ENCODE results near the gene UQCRHL. TPM values are rescaled to one million over a fixed set of nuclear protein-coding genes. Genes with fewer than 3 reads are reported as not detected.

Gene UQCRHL
- total and polyA plus RNA-seq, 10 of the 15 experiments (the other 5 are each of a cell fraction or from before 2014, with no cell fraction given) = 1.4 to 17.3 (median 5.7) TPM

DNA sequence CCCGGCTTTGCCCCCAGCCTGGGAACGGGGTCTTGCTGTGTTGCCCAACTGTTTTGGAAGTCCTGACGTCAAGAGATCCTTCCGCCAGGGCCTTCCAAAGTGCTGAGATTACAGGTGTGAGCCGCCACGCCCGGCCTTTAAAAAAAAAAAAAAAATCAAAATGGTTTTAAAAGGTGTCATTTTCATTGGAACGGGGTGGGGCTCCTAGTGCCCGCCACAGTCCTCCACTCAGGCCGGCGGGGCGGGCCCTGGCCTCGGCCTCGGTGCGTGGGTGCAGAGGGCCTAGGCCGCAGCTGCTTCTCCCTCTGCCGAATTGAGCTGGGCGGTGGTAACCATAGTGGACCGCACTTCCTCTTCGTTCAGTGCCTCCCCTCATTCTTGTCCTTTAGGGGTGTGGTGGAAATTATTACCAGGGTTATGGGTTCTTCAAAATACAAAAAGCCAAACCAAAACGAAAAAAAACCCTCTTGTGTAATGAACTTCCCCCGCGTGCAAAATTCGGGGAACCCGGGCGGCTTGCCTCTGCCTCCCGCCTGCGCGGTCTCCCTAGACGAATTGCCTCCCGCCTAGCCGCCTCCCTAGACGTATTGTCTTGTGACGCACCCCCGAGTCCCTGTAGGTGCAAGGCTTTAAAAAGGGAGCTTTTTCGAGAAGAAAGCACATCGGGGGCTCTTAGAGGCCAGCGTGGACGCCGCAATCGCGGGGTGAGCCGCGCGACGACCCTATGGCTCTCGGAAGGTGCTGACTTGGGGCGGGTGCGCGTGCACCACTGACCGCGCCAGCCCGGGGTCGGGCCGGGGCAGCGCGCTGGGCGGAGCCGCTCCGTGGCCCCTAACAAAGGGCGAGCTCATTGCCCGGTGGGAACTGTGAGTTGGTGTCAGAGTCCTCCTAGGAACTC, 29.6 kb upstream of the UQCRHL start (continued):
- TF ChIP-seq SPI1 (IDR thresholded peaks at IDR 0.05; ENCODE audit: borderline replicate concordance, insufficient read depth, low read depth, low read length) = peak; percentile 83
- 0 out of 2 replicates have a peak, but pooled peaks have one; percentile 33 for TF ChIP-seq YY1 (IDR thresholded peaks at IDR 0.05; ENCODE audit: low read depth, low read length)
- 0 out of 4 replicates have a peak, but pooled peaks of 1 of the 2 experiments have one; percentile 24 for TF ChIP-seq IKZF2 (IDR thresholded peaks at IDR 0.05)
- TF ChIP-seq TAF1 (IDR thresholded peaks at IDR 0.05; ENCODE audit: borderline replicate concordance, low read depth, low read length) = no peak
- TF ChIP-seq TCF12 (IDR thresholded peaks at IDR 0.05; ENCODE audit: low read depth, low read length) = peak; percentile 61; the same call in 1 of the 2 replicates
- TF ChIP-seq, protein P1, sequence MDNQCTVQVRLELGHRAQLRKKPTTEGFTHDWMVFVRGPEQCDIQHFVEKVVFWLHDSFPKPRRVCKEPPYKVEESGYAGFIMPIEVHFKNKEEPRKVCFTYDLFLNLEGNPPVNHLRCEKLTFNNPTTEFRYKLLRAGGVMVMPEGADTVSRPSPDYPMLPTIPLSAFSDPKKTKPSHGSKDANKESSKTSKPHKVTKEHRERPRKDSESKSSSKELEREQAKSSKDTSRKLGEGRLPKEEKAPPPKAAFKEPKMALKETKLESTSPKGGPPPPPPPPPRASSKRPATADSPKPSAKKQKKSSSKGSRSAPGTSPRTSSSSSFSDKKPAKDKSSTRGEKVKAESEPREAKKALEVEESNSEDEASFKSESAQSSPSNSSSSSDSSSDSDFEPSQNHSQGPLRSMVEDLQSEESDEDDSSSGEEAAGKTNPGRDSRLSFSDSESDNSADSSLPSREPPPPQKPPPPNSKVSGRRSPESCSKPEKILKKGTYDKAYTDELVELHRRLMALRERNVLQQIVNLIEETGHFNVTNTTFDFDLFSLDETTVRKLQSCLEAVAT (IDR thresholded peaks at IDR 0.05) = 0 out of 2 replicates have a peak, but pooled peaks have one; percentile 11
- TF ChIP-seq NR2C2 (IDR thresholded peaks at IDR 0.05; ENCODE audit: borderline replicate concordance, control insufficient read depth, insufficient read length, low read depth) = no peak
- TF ChIP-seq DPF2 (IDR thresholded peaks at IDR 0.05) = peak; percentile 46
- TF ChIP-seq NR2F1 (conservative IDR thresholded peaks at IDR 0.05) = 0 out of 2 replicates have a peak, but pooled peaks have one; percentile 31
- TF ChIP-seq, protein P2, sequence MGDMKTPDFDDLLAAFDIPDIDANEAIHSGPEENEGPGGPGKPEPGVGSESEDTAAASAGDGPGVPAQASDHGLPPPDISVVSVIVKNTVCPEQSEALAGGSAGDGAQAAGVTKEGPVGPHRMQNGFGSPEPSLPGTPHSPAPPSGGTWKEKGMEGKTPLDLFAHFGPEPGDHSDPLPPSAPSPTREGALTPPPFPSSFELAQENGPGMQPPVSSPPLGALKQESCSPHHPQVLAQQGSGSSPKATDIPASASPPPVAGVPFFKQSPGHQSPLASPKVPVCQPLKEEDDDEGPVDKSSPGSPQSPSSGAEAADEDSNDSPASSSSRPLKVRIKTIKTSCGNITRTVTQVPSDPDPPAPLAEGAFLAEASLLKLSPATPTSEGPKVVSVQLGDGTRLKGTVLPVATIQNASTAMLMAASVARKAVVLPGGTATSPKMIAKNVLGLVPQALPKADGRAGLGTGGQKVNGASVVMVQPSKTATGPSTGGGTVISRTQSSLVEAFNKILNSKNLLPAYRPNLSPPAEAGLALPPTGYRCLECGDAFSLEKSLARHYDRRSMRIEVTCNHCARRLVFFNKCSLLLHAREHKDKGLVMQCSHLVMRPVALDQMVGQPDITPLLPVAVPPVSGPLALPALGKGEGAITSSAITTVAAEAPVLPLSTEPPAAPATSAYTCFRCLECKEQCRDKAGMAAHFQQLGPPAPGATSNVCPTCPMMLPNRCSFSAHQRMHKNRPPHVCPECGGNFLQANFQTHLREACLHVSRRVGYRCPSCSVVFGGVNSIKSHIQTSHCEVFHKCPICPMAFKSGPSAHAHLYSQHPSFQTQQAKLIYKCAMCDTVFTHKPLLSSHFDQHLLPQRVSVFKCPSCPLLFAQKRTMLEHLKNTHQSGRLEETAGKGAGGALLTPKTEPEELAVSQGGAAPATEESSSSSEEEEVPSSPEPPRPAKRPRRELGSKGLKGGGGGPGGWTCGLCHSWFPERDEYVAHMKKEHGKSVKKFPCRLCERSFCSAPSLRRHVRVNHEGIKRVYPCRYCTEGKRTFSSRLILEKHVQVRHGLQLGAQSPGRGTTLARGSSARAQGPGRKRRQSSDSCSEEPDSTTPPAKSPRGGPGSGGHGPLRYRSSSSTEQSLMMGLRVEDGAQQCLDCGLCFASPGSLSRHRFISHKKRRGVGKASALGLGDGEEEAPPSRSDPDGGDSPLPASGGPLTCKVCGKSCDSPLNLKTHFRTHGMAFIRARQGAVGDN (IDR thresholded peaks at IDR 0.05) = 0 out of 2 replicates have a peak, but pooled peaks have one; percentile 41
- no peak for TF ChIP-seq CBX3 (IDR thresholded peaks at IDR 0.05; ENCODE audit: borderline replicate concordance, low read depth)
- TF ChIP-seq, protein P3, sequence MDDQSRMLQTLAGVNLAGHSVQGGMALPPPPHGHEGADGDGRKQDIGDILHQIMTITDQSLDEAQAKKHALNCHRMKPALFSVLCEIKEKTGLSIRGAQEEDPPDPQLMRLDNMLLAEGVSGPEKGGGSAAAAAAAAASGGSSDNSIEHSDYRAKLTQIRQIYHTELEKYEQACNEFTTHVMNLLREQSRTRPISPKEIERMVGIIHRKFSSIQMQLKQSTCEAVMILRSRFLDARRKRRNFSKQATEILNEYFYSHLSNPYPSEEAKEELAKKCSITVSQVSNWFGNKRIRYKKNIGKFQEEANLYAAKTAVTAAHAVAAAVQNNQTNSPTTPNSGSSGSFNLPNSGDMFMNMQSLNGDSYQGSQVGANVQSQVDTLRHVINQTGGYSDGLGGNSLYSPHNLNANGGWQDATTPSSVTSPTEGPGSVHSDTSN (IDR thresholded peaks at IDR 0.05; ENCODE audit: insufficient replicate concordance, low read depth, low read length) = no peak
- TF ChIP-seq BHLHE40 (IDR thresholded peaks at IDR 0.05; ENCODE audit: borderline replicate concordance in 1 of 2, low read depth in 2 of 2, low read length in 1 of 2) = 0 out of 4 replicates have a peak, but pooled peaks of 1 of the 2 experiments have one; percentile 11
- TF ChIP-seq CREB1 (IDR thresholded peaks at IDR 0.05; ENCODE audit: low read depth) = peak; percentile 45; the same call in 1 of the 2 replicates
- TF ChIP-seq RB1 (IDR thresholded peaks at IDR 0.05; ENCODE audit: borderline replicate concordance) = no peak
- TF ChIP-seq CREM (IDR thresholded peaks at IDR 0.05; ENCODE audit: low read depth) = peak; percentile 20; the same call in 1 of the 2 replicates
